H1 (cell line): ENCODE results near the gene MRPS14. TPM values are rescaled to one million over a fixed set of nuclear protein-coding genes. Genes with fewer than 3 reads are reported as not detected.

Experiments
- CTCF ChIA-PET: fragments of 300-600 bp; sonication (Branson Sonifier 250); formaldehyde crosslinking; loops from one replicate; lab custom pipeline; 2021; ENCODE audit not compliant: partially characterized antibody; lab: Charles Lee
- POLR2A ChIA-PET: fragments of 300-600 bp; sonication (Branson Sonifier 250); formaldehyde crosslinking; loops from one replicate; lab custom pipeline; 2021; ENCODE audit warnings: inconsistent platforms; ENCODE audit not compliant: partially characterized antibody; lab: Charles Lee
- DNase-seq, 2 experiments: peaks; one replicate each; pipeline versions ENCODE4 v3.0.0 to v3.0.0-alpha.2; 2010 to 2022; ENCODE audit warnings: low spot score in 2 of 2, low read depth in 1 of 2, mixed read lengths in 1 of 2
- FAIRE-seq: peaks from 2 replicates; lab custom pipeline; 2011; peaks lifted over from hg19 to GRCh38; lab: Jason Lieb, UNC
- H2AFZ ChIP-seq: 2 replicates; pipeline ENCODE4 v1.8.1; 2012; ENCODE audit warnings: low read length, inconsistent platforms
- H2AK5ac ChIP-seq: 2 replicates; pipeline ENCODE4 v1.6.1; 2013; ENCODE audit warnings: low read depth, low read length
- H2BK120ac ChIP-seq: replicated peaks from 2 replicates; pipeline ENCODE3; 2013; ENCODE audit warnings: low read depth, low read length, inconsistent platforms
- H2BK12ac ChIP-seq: 2 replicates; pipeline ENCODE4 v1.6.1; 2013; ENCODE audit warnings: low read depth, low read length
- H2BK15ac ChIP-seq: 2 replicates; pipeline ENCODE4 v1.6.1; 2013; ENCODE audit warnings: low read length
- H2BK20ac ChIP-seq: 2 replicates; pipeline ENCODE4 v1.6.1; 2013; ENCODE audit warnings: low read length
- H2BK5ac ChIP-seq: 2 replicates; pipeline ENCODE4 v1.6.1; 2013; ENCODE audit warnings: low read depth, low read length
- H3K14ac ChIP-seq: 2 replicates; pipeline ENCODE4 v1.6.1; 2013; ENCODE audit warnings: inconsistent platforms; ENCODE audit not compliant: insufficient read length
- H3K18ac ChIP-seq: 2 replicates; pipeline ENCODE4 v1.6.1; 2013; ENCODE audit warnings: low read length; ENCODE audit errors: extremely low read depth
- H3K23ac ChIP-seq: 2 replicates; pipeline ENCODE4 v1.6.1; 2013; ENCODE audit warnings: inconsistent platforms; ENCODE audit not compliant: insufficient read length
- H3K23me2 ChIP-seq: 2 replicates; pipeline ENCODE4 v1.6.1; 2013; ENCODE audit warnings: low read depth, low read length
- H3K27ac ChIP-seq: 2 replicates; pipeline ENCODE4 v1.6.1; 2011; ENCODE audit warnings: low read depth, low read length, inconsistent platforms
- H3K27me3 ChIP-seq, 4 experiments: replicated peaks in 1 of 4; 1 replicate in 1 of 4; 2 replicates in 3 of 4; pipeline versions ENCODE4 v1.6.1 to v1.8.1; 2011 to 2013; ENCODE audit warnings: low read length in 3 of 4, mild to moderate bottlenecking in 3 of 4, inconsistent platforms in 2 of 4, mixed read lengths in 2 of 4, moderate library complexity in 1 of 4; ENCODE audit not compliant: control insufficient read depth in 3 of 4, insufficient read depth in 3 of 4; ENCODE audit errors: extremely low read depth in 1 of 4
- H3K36me3 ChIP-seq, 4 experiments: 2 replicates each; pipeline versions ENCODE4 v1.6.1 to v1.8.1; 2011 to 2013; ENCODE audit warnings: mild to moderate bottlenecking in 4 of 4, low read length in 3 of 4, moderate library complexity in 2 of 4, control low read depth in 1 of 4, inconsistent platforms in 1 of 4; ENCODE audit not compliant: insufficient read depth in 4 of 4, control insufficient read depth in 2 of 4
- H3K4ac ChIP-seq: replicated peaks from 2 replicates; pipeline ENCODE3; 2013; ENCODE audit warnings: low read length, low read depth, mixed read lengths, inconsistent platforms; ENCODE audit not compliant: insufficient read length
- H3K4me1 ChIP-seq, 4 experiments: replicated peaks in 1 of 4; 1 replicate in 1 of 4; 2 replicates in 3 of 4; pipeline versions ENCODE4 v1.6.1 to v1.8.1; 2011 to 2013; ENCODE audit warnings: low read length in 3 of 4, inconsistent platforms in 2 of 4, mixed read lengths in 1 of 4; ENCODE audit not compliant: insufficient read depth in 4 of 4, control insufficient read depth in 3 of 4
- H3K4me2 ChIP-seq, 2 experiments: 2 replicates each; pipeline versions ENCODE4 v1.6.1 to v1.8.1; 2011 to 2013; ENCODE audit warnings: low read depth in 2 of 2, low read length in 2 of 2, control low read depth in 1 of 2, inconsistent platforms in 1 of 2, mild to moderate bottlenecking in 1 of 2; ENCODE audit not compliant: insufficient read depth in 1 of 2
- H3K4me3 ChIP-seq, 4 experiments: fragments of 200-600, 300-600 bp in 1 of 4; sonication (generic), shearing (Covaris generic), sonication (Bioruptor Twin) in 1 of 4; 2 replicates each; pipeline versions ENCODE4 v1.5.1 to v1.8.1; 2011 to 2016; ENCODE audit warnings: low read length in 4 of 4, low read depth in 3 of 4, control low read depth in 2 of 4, inconsistent platforms in 2 of 4, mild to moderate bottlenecking in 2 of 4, mixed read lengths in 1 of 4, moderate library complexity in 1 of 4; ENCODE audit not compliant: insufficient read depth in 2 of 4; ENCODE audit errors: extremely low read depth in 1 of 4
- H3K56ac ChIP-seq: replicated peaks from 2 replicates; pipeline ENCODE3; 2013; ENCODE audit warnings: low read depth, mild to moderate bottlenecking, mixed read lengths, low read length, inconsistent platforms; ENCODE audit not compliant: insufficient read length
- H3K79me1 ChIP-seq: 2 replicates; pipeline ENCODE4 v1.6.1; 2013; ENCODE audit warnings: low read depth, low read length, control low read depth
- H3K79me2 ChIP-seq, 2 experiments: 2 replicates each; pipeline versions ENCODE4 v1.6.1 to v1.8.1; 2012 to 2013; ENCODE audit warnings: low read length in 2 of 2, mild to moderate bottlenecking in 2 of 2, inconsistent platforms in 1 of 2; ENCODE audit not compliant: insufficient read depth in 2 of 2, control insufficient read depth in 1 of 2
- H3K9ac ChIP-seq, 4 experiments: replicated peaks in 1 of 4; 1 replicate in 1 of 4; 2 replicates in 3 of 4; pipeline versions ENCODE4 v1.6.1 to v1.8.1; 2011 to 2013; ENCODE audit warnings: low read depth in 3 of 4, low read length in 3 of 4, control low read depth in 2 of 4, mild to moderate bottlenecking in 2 of 4, moderate library complexity in 2 of 4, inconsistent platforms in 1 of 4; ENCODE audit errors: extremely low read depth in 1 of 4
- H3K9me3 ChIP-seq, 2 experiments: 2 replicates each; pipeline versions ENCODE4 v1.6.1 to v1.8.1; 2012 to 2013; ENCODE audit warnings: mild to moderate bottlenecking in 2 of 2, moderate library complexity in 2 of 2, control low read depth in 1 of 2, inconsistent platforms in 1 of 2, low read depth in 1 of 2, low read length in 1 of 2, mixed read lengths in 1 of 2; ENCODE audit not compliant: insufficient read depth in 2 of 2
- H4K20me1 ChIP-seq, 2 experiments: replicated peaks in 1 of 2; 2 replicates each; pipeline versions ENCODE3 to v1.8.1; 2011 to 2013; ENCODE audit warnings: inconsistent platforms in 2 of 2, low read length in 2 of 2, mild to moderate bottlenecking in 1 of 2; ENCODE audit not compliant: insufficient read depth in 2 of 2, control insufficient read depth in 1 of 2
- H4K5ac ChIP-seq: 2 replicates; pipeline ENCODE4 v1.6.1; 2013; ENCODE audit warnings: low read length, low read depth, mixed read lengths, inconsistent platforms; ENCODE audit not compliant: insufficient read length
- H4K8ac ChIP-seq: 2 replicates; pipeline ENCODE4 v1.8.0; 2013; ENCODE audit warnings: mild to moderate bottlenecking, moderate library complexity, low read length, inconsistent platforms; ENCODE audit not compliant: insufficient read depth; ENCODE audit errors: extremely low read depth
- H4K91ac ChIP-seq: replicated peaks from 2 replicates; pipeline ENCODE3; 2013; ENCODE audit warnings: low read length, mixed read lengths, inconsistent platforms; ENCODE audit not compliant: insufficient read length
- BACH1 ChIP-seq: IDR thresholded peaks from 2 replicates; pipeline ENCODE4 v1.6.1; 2012; ENCODE audit warnings: low read length, improper control_type of control experiment
- GABPA ChIP-seq: IDR thresholded peaks from 2 replicates; pipeline ENCODE4 v1.6.1; 2011; ENCODE audit warnings: mild to moderate bottlenecking, low read length, moderate library complexity, borderline replicate concordance; ENCODE audit not compliant: insufficient read depth
- KDM1A ChIP-seq: fragments of 200-600, 300-600 bp; sonication (generic); IDR thresholded peaks from 2 replicates; pipeline ENCODE4 v1.7.1; 2016; ENCODE audit warnings: mild to moderate bottlenecking, low read length, borderline replicate concordance
- KDM4A ChIP-seq: IDR thresholded peaks from one replicate; pipeline ENCODE4 v1.7.1; 2012; ENCODE audit warnings: low read depth, mild to moderate bottlenecking, moderate library complexity, low read length, inconsistent platforms; ENCODE audit not compliant: severe bottlenecking
- KDM5A ChIP-seq: fragments of 200-600 bp; IDR thresholded peaks from 2 replicates; pipeline ENCODE4 v1.7.1; 2012; ENCODE audit warnings: mild to moderate bottlenecking, low read length, inconsistent platforms, mixed read lengths
- SIX5 ChIP-seq: IDR thresholded peaks from 2 replicates; pipeline ENCODE4 v1.6.1; 2011; ENCODE audit warnings: mild to moderate bottlenecking, low read depth, low read length
- TBP ChIP-seq: IDR thresholded peaks from 2 replicates; pipeline ENCODE4 v1.6.1; 2011; ENCODE audit warnings: low read depth, low read length, improper control_type of control experiment
- WGBS, 2 experiments: shearing (Covaris generic) in 1 of 2; methylation state at CpG; one replicate each; pipeline versions ENCODE4 v1.1.6 to v1.1.7; 2013 to 2015; ENCODE audit warnings: low lambda C conversion rate in 2 of 2, mixed read lengths in 2 of 2, inconsistent platforms in 1 of 2, low coverage in 1 of 2, missing lambda C conversion rate in 1 of 2; ENCODE audit not compliant: insufficient replicate concordance in 2 of 2, insufficient coverage in 1 of 2, insufficient read length in 1 of 2; ENCODE audit errors: extremely low coverage in 1 of 2, missing lambda C conversion rate in 1 of 2; 5-methylcytosine and 5-hydroxymethylcytosine counted together
- polyA plus RNA-seq, 7 experiments: library from polyadenylated mRNA; depleted of rRNA in 3 of 7; stranded (reverse) in 5 of 7; unstranded in 2 of 7; fragments of >200 nt in 5 of 7; fragments of 200-250 nt in 2 of 7; gene quantifications; 1 replicate in 5 of 7; 2 replicates in 1 of 7; 4 replicates in 1 of 7; pipeline versions ENCODE4 v1.2.1 to v1.2.3, GENCODE V29; 2011 to 2013; ENCODE audit warnings: missing spikeins in 2 of 7, mixed read lengths in 2 of 7
- total RNA-seq: library from RNA; stranded (reverse); fragmentation: NEBNext Ultra II Directional; extraction: Animal tissue kit (Norgen Biotek cat#: 25700); gene quantifications from 2 replicates; pipeline ENCODE4 v1.2.1, GENCODE V29; 2021

MRPS14 gene
- total and polyA plus RNA-seq, 2 of the 8 experiments (the other 6 are each of a cell fraction or from before 2014, with no cell fraction given), result 27.5 to 38.7 TPM

DNA sequence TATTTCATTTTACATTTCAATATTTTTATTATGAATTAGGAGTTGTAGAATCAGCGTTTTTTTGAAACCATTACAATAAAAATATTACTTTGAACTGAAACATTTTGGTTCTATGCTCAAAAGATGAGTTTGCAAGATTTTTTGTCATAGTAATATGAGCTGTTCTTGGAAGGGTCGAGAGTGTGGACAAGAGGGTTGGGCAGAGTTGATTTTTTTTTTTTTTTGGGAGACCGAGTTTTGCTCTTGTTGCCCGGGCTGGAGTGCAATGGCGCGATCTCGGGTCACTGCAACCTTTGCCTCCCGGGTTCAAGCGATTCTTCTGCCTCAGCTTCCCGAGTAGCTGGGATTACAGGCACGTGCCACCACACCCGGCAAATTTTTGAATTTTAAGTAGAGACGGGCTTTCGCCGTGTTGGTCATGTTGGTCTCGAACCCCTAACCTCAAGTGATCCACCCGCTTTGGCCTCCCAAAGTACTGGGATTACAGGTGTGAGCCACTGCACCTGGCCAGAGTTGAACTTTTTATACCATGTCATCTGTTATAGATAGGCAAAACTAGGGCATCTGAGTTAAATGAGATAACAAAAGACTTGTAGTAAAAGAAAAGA, 20.2 kb downstream of the MRPS14 start:
- ChIA-PET POLR2A (interaction anchor here (0.6 to 1.8 kb wide), 4 partner anchors 12 to 415 kb away, joined by 4 to 5 read pairs (median 4); partner anchors contain the start of gene MRPS14), CTCF (interaction anchor here (1.6 kb wide), 1 partner anchor 26 kb away, joined by 5 read pairs; no protein-coding TSS in a partner anchor)
- no peaks in the 10 kb centered on the region for H3K9me3 ChIP-seq
- no peak overlapping the region for H4K8ac ChIP-seq
- peaks cover 39 to 80% of the 10 kb centered on the region in 2 experiments for H3K79me2 ChIP-seq
- H4K91ac ChIP-seq, result no peak overlapping the region
- H3K23me2 ChIP-seq, result peaks cover 5% of the 10 kb centered on the region
- no peak overlapping the region for H3K4me3 ChIP-seq
- 0 out of 2 replicates have a peak, but pooled peaks cover 2% of the 10 kb centered on the region for H3K79me1 ChIP-seq
- no peaks in the 10 kb centered on the region for H3K27me3 ChIP-seq
- DNase-seq (no peak), FAIRE-seq (no peak)
- no peak overlapping the region for H3K23ac ChIP-seq
- no peak overlapping the region for H2BK15ac ChIP-seq
- H2BK20ac ChIP-seq, result no peak overlapping the region
- H3K14ac ChIP-seq, result no peak overlapping the region
- WGBS, 2 experiments, result 91% methylated on average over 17 of the region's 17 CpGs; no CpG with 5 or more reads in 1 of the 2 experiments
- H3K18ac ChIP-seq, result no peak overlapping the region
- no peak overlapping the region for H2BK5ac ChIP-seq
- H2AK5ac ChIP-seq, result no peak overlapping the region
- no peak overlapping the region for H3K9ac ChIP-seq
- peaks cover 0 to 4% (median 0%) of the 10 kb centered on the region in 4 experiments; a peak in 1 of 7 replicates for H3K4me1 ChIP-seq
- H4K5ac ChIP-seq, result no peak overlapping the region
- H3K36me3 ChIP-seq, result peaks cover 15 to 36% (median 31%) of the 10 kb centered on the region in 4 experiments
- no peak overlapping the region for H2AFZ ChIP-seq
- peaks cover 5 to 11% of the 10 kb centered on the region in 2 experiments for H4K20me1 ChIP-seq
- H2BK120ac ChIP-seq, result no peak overlapping the region
- no peak overlapping the region for H3K4ac ChIP-seq
- H3K27ac ChIP-seq, result no peak overlapping the region
- H3K56ac ChIP-seq, result no peak overlapping the region
- H2BK12ac ChIP-seq, result no peak overlapping the region
- H3K4me2 ChIP-seq, result peak overlapping the region in 1 of 2 experiments; percentile 1; a peak in 2 of 4 replicates
- TF ChIP-seq KDM4A, result no peak
- TF ChIP-seq SIX5, result no peak
- no peak for TF ChIP-seq TBP
- no peak for TF ChIP-seq KDM5A
- TF ChIP-seq KDM1A, result no peak
- TF ChIP-seq BACH1, result no peak
- no peak for TF ChIP-seq GABPA
